ENCODE measurements around the gene PSMD3.

DNA sequence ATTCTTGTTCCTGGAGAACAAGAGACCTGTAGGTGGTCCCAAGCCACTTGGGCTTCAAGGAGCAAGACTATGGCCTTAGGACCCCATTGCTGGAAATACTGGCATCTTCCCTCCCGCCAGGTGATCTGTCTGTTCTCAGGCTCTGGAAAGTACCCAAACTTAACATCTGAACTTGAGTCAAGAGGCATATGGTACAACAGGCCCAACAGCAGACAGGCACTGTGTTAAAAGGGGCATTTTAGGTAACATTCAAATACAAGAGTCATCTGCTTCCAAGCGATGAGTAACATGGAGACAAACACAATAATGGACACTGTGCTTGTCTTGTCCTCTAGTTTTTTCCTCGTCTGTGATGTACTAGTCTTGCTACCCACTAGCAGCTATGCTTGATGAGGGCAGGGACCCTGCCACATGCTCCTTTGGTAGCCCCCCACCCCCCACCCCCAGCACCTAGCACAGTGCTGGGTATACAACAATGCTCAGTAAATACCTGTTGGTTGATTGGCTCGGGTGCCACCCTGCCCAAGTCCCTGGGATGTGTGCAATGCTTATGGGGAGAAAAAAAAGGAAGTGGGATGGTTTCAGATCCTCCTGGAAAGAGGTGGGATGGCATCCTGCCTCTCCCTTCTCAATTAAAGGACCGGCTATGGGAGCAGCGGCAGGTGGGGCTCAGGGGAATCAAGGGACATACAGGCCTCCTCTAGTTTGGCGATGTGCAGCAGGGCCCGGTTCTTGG is 54.0 kb downstream of the PSMD3 start:
- TF ChIP-seq RNF2 (IDR thresholded peaks at IDR 0.05; ENCODE audit: borderline replicate concordance, low read depth) (no peak), POLR2A (IDR thresholded peaks at IDR 0.05; ENCODE audit: low read length) (no peak), EP300 (IDR thresholded peaks at IDR 0.05) (no peak), NR3C1 (IDR thresholded peaks at IDR 0.05) (no peak), CHD4 (IDR thresholded peaks at IDR 0.05; ENCODE audit: borderline replicate concordance) (no peak), ESRRA (IDR thresholded peaks at IDR 0.05; ENCODE audit: borderline replicate concordance, low read length) (no peak)
- TF ChIP-seq, protein P1, sequence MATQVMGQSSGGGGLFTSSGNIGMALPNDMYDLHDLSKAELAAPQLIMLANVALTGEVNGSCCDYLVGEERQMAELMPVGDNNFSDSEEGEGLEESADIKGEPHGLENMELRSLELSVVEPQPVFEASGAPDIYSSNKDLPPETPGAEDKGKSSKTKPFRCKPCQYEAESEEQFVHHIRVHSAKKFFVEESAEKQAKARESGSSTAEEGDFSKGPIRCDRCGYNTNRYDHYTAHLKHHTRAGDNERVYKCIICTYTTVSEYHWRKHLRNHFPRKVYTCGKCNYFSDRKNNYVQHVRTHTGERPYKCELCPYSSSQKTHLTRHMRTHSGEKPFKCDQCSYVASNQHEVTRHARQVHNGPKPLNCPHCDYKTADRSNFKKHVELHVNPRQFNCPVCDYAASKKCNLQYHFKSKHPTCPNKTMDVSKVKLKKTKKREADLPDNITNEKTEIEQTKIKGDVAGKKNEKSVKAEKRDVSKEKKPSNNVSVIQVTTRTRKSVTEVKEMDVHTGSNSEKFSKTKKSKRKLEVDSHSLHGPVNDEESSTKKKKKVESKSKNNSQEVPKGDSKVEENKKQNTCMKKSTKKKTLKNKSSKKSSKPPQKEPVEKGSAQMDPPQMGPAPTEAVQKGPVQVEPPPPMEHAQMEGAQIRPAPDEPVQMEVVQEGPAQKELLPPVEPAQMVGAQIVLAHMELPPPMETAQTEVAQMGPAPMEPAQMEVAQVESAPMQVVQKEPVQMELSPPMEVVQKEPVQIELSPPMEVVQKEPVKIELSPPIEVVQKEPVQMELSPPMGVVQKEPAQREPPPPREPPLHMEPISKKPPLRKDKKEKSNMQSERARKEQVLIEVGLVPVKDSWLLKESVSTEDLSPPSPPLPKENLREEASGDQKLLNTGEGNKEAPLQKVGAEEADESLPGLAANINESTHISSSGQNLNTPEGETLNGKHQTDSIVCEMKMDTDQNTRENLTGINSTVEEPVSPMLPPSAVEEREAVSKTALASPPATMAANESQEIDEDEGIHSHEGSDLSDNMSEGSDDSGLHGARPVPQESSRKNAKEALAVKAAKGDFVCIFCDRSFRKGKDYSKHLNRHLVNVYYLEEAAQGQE (IDR thresholded peaks at IDR 0.05): no peak
- TF ChIP-seq, protein P2, sequence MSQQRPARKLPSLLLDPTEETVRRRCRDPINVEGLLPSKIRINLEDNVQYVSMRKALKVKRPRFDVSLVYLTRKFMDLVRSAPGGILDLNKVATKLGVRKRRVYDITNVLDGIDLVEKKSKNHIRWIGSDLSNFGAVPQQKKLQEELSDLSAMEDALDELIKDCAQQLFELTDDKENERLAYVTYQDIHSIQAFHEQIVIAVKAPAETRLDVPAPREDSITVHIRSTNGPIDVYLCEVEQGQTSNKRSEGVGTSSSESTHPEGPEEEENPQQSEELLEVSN (IDR thresholded peaks at IDR 0.05; ENCODE audit: borderline replicate concordance, low read depth): no peak
- TF ChIP-seq, protein P3, sequence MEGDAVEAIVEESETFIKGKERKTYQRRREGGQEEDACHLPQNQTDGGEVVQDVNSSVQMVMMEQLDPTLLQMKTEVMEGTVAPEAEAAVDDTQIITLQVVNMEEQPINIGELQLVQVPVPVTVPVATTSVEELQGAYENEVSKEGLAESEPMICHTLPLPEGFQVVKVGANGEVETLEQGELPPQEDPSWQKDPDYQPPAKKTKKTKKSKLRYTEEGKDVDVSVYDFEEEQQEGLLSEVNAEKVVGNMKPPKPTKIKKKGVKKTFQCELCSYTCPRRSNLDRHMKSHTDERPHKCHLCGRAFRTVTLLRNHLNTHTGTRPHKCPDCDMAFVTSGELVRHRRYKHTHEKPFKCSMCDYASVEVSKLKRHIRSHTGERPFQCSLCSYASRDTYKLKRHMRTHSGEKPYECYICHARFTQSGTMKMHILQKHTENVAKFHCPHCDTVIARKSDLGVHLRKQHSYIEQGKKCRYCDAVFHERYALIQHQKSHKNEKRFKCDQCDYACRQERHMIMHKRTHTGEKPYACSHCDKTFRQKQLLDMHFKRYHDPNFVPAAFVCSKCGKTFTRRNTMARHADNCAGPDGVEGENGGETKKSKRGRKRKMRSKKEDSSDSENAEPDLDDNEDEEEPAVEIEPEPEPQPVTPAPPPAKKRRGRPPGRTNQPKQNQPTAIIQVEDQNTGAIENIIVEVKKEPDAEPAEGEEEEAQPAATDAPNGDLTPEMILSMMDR (IDR thresholded peaks at IDR 0.05): no peak
- TF ChIP-seq, protein P4, sequence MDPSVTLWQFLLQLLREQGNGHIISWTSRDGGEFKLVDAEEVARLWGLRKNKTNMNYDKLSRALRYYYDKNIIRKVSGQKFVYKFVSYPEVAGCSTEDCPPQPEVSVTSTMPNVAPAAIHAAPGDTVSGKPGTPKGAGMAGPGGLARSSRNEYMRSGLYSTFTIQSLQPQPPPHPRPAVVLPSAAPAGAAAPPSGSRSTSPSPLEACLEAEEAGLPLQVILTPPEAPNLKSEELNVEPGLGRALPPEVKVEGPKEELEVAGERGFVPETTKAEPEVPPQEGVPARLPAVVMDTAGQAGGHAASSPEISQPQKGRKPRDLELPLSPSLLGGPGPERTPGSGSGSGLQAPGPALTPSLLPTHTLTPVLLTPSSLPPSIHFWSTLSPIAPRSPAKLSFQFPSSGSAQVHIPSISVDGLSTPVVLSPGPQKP (IDR thresholded peaks at IDR 0.05; ENCODE audit: low read depth, low read length): no peak
